Vagina (tissue), 2 donors: ENCODE results near the gene MMADHC.

Experiments used
- POLR2A ChIP-seq, 2 donors: fragments of 450-650 bp; IDR thresholded peaks; one replicate each; pipeline ENCODE4 v1.6.1; 2017; ENCODE audit warnings: antibody characterized with exemption in 2 of 2, mild to moderate bottlenecking in 2 of 2, moderate library complexity in 2 of 2
- POLR2AphosphoS5 ChIP-seq, 2 donors: sonication (generic); formaldehyde crosslinking; IDR thresholded peaks; one replicate each; pipeline ENCODE4 v1.9.0; 2017; ENCODE audit warnings: antibody characterized with exemption in 2 of 2, mild to moderate bottlenecking in 2 of 2, low read depth in 1 of 2; ENCODE audit not compliant: insufficient read depth in 1 of 2
- TF ChIP-seq, protein P1 (sequence below), 3 experiments: fragments of 450-650 bp in 2 of 3; fragments of 200-600 bp in 1 of 3; sonication (generic) in 1 of 3; IDR thresholded peaks; one replicate each; pipeline ENCODE4 v1.5.1; 2017 to 2019; ENCODE audit warnings: antibody characterized with exemption in 3 of 3, mild to moderate bottlenecking in 2 of 3, moderate library complexity in 2 of 3

DNA sequence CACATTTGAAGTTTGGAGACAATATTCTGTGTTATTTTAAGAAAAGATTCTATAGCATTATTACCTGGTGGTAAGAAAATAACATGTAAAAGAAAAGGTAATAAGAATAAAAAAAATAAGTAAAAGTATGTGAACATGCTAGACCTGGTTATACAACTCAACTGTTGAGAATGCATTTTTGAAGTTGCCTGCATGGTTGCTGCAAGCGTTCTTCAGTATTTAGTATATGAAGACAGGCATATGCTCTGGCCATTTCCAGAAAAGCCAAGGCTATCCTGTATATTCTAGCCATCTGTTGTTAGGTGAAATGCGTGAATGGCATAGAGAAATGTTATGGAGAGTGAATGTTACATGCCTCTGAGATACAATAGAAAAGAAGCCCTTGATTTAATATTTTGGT is 6.8 kb upstream of the MMADHC start:
- TF ChIP-seq, protein P1, sequence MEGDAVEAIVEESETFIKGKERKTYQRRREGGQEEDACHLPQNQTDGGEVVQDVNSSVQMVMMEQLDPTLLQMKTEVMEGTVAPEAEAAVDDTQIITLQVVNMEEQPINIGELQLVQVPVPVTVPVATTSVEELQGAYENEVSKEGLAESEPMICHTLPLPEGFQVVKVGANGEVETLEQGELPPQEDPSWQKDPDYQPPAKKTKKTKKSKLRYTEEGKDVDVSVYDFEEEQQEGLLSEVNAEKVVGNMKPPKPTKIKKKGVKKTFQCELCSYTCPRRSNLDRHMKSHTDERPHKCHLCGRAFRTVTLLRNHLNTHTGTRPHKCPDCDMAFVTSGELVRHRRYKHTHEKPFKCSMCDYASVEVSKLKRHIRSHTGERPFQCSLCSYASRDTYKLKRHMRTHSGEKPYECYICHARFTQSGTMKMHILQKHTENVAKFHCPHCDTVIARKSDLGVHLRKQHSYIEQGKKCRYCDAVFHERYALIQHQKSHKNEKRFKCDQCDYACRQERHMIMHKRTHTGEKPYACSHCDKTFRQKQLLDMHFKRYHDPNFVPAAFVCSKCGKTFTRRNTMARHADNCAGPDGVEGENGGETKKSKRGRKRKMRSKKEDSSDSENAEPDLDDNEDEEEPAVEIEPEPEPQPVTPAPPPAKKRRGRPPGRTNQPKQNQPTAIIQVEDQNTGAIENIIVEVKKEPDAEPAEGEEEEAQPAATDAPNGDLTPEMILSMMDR (IDR thresholded peaks at IDR 0.05): no peak
- TF ChIP-seq POLR2A (IDR thresholded peaks at IDR 0.05) (no peak), POLR2AphosphoS5 (IDR thresholded peaks at IDR 0.05; ENCODE audit: insufficient read depth in 1 of 2, low read depth in 1 of 2) (no peak)
